OCI-LY1 (cell line): ENCODE data around the gene STPG4.

Experiments used
- EZH2 ChIP-seq: fragments of 200-600 bp; sonication (generic), shearing (Covaris generic); IDR thresholded peaks from 2 replicates; pipeline ENCODE4 v1.8.0; 2017; ENCODE audit warnings: borderline replicate concordance, mixed run types, mild to moderate bottlenecking, antibody characterized with exemption, low read length, moderate library complexity, mixed read lengths
- TF ChIP-seq, protein P1 (sequence below): fragments of 200-600 bp; sonication (generic), shearing (Covaris generic); IDR thresholded peaks from 2 replicates; pipeline ENCODE4 v1.5.1; 2017; ENCODE audit warnings: mild to moderate bottlenecking, antibody characterized with exemption, low read length, moderate library complexity, mixed read lengths

DNA sequence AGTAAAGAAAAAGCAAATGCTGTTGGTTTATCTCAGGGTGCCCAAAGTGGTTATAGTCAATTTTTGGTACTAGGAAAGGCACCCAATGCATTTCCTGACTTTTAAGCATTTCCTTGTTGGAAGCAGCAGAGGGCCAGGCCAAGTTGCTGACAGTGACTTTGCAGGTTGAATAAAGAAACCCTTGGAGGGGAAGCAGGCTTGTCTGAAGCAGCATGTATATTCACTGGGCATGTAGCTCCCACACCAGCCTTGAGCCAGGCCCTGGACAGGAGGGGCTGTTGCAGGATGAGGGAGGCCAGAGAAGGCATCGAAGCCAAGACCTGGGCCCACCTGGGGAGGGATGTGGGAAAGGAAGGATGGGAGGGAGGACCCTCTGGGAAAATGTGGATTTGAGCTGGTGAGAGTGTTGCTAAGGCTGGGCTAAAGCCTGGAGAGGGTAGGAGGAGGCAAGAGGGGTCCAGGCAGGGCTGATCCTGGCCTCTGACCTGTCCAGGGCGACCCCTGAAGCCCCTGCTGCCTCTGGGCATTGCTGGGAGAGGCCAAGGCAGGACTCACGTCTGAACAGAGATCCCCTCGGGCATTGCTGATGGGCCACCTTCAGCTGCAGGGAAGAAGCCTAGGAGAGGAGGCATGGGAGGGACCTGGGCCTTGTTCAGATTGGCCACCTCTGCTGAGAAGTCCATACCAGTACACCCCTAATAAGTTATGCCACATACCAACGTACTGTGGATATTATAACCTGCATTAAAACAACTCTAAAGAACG lies 79.6 kb downstream of the STPG4 start:
- TF ChIP-seq, protein P1, sequence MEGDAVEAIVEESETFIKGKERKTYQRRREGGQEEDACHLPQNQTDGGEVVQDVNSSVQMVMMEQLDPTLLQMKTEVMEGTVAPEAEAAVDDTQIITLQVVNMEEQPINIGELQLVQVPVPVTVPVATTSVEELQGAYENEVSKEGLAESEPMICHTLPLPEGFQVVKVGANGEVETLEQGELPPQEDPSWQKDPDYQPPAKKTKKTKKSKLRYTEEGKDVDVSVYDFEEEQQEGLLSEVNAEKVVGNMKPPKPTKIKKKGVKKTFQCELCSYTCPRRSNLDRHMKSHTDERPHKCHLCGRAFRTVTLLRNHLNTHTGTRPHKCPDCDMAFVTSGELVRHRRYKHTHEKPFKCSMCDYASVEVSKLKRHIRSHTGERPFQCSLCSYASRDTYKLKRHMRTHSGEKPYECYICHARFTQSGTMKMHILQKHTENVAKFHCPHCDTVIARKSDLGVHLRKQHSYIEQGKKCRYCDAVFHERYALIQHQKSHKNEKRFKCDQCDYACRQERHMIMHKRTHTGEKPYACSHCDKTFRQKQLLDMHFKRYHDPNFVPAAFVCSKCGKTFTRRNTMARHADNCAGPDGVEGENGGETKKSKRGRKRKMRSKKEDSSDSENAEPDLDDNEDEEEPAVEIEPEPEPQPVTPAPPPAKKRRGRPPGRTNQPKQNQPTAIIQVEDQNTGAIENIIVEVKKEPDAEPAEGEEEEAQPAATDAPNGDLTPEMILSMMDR = no peak
- no peak for TF ChIP-seq EZH2
